ENCODE data around the gene OR56B4.

The OR56B4 gene

GRCh38 chr11:6116638-6117037 is 9.2 kb downstream of the OR56B4 start:
- Histone ChIP-seq H3K79me2 (no peaks in the 10 kb centered on the region), H3K27ac (no peak overlapping the region), H3K36me3 (ENCODE audit: control insufficient read depth, insufficient read depth, low read length) (no peaks in the 10 kb centered on the region)

DNA sequence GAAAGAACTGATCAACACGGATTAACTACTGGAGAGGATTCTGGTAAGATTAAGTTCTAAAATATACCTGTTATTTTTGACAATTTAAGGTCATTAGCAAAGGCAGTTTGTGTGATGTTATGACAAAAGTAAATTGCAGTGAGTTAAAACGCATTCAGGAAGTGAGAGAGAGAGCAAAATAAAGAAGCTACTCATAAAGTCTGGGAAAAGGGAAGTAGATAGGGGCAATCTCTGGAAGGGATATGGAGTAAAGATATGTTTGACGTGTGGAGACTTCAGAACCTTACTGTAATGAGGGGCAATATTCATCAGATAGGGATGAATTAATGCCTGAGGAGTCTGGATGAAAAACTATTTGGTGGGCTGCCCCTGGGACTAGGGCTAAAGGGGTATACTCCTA is 16.8 kb downstream of the OR56B4 start:
- Histone ChIP-seq H3K79me2 (no peaks in the 10 kb centered on the region), H3K9ac (no peak overlapping the region), H3K4me1 (no peaks in the 10 kb centered on the region), H2AFZ (no peak overlapping the region), H3K27me3 (ENCODE audit: control insufficient read depth, insufficient read depth, low read length) (no peaks in the 10 kb centered on the region), H3K4me2 (ENCODE audit: low read length) (no peak overlapping the region), H3K36me3 (ENCODE audit: control insufficient read depth, insufficient read depth, low read length) (no peaks in the 10 kb centered on the region), H3K9me3 (ENCODE audit: control insufficient read depth, low read length) (no peaks in the 10 kb centered on the region), H3K27ac (no peak overlapping the region), H3K4me3 (ENCODE audit: low read depth, low read length) (no peak overlapping the region)
- no peak for TF ChIP-seq CTCF (IDR thresholded peaks at IDR 0.05)

More at GRCh38 chr11:6116638-6117037, 9.2 kb downstream of the OR56B4 start:
- Histone ChIP-seq H3K9me3 (ENCODE audit: control insufficient read depth, low read length) (no peaks in the 10 kb centered on the region), H3K9ac (no peak overlapping the region), H3K4me2 (ENCODE audit: low read length) (no peak overlapping the region), H2AFZ (no peak overlapping the region), H3K4me1 (no peaks in the 10 kb centered on the region), H3K4me3 (ENCODE audit: low read depth, low read length) (no peak overlapping the region), H3K27me3 (ENCODE audit: control insufficient read depth, insufficient read depth, low read length) (no peaks in the 10 kb centered on the region)
- no peak for TF ChIP-seq CTCF (IDR thresholded peaks at IDR 0.05)

DNA sequence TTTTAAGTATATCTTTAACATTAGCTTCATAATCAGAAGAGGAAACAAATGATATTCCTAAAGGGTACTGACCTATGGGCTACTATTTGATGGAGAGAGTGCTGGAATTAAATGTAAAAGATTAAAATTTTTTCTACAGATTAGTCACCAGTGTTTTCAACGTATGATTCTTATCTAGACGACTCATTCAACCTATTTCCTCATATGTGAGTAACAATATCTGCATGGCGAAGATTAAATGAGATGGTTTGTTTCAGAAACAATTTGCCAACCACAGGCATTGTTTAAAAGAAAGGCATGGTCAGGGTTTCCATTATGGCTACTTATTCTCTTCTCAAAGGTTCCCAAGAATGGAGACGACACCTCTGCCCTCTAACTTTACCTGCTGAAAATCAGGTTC is 20.4 kb downstream of the OR56B4 start:
- Histone ChIP-seq H3K4me1 (no peaks in the 10 kb centered on the region), H3K27me3 (ENCODE audit: control insufficient read depth, insufficient read depth, low read length) (no peaks in the 10 kb centered on the region), H3K4me3 (ENCODE audit: low read depth, low read length) (no peak overlapping the region), H3K9me3 (ENCODE audit: control insufficient read depth, low read length) (no peaks in the 10 kb centered on the region), H3K9ac (no peak overlapping the region), H3K36me3 (ENCODE audit: control insufficient read depth, insufficient read depth, low read length) (no peaks in the 10 kb centered on the region), H3K79me2 (no peaks in the 10 kb centered on the region), H2AFZ (no peak overlapping the region), H3K4me2 (ENCODE audit: low read length) (no peak overlapping the region), H3K27ac (no peak overlapping the region)
- TF ChIP-seq CTCF (IDR thresholded peaks at IDR 0.05), result no peak

DNA sequence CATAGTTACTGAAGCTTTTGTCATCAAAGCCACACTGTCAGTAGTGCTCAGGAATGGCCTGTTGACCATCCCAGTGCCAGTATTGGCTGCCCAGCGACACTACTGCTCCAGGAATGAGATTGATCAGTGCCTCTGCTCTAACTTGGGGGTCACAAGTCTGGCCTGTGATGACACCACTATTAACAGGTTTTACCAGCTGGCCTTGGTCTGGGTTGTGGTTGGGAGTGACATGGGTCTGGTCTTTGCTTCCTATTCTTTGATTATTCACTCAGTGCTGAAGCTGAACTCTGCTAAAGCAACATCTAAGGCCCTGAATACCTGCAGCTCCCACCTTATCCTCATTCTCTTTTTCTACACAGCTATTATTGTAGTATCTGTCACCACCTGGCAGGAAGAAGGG is 21.5 kb downstream of the OR56B4 start:
- H3K27ac ChIP-seq, result no peak overlapping the region
- no peaks in the 10 kb centered on the region for H3K36me3 ChIP-seq (ENCODE audit: control insufficient read depth, insufficient read depth, low read length)
- H2AFZ ChIP-seq, result no peak overlapping the region
- no peak overlapping the region for H3K4me2 ChIP-seq (ENCODE audit: low read length)
- no peak overlapping the region for H3K9ac ChIP-seq
- no peak overlapping the region for H3K4me3 ChIP-seq (ENCODE audit: low read depth, low read length)
- H3K9me3 ChIP-seq (ENCODE audit: control insufficient read depth, low read length), result no peaks in the 10 kb centered on the region
- TF ChIP-seq CTCF (IDR thresholded peaks at IDR 0.05), result no peak
- no peaks in the 10 kb centered on the region for H3K27me3 ChIP-seq (ENCODE audit: control insufficient read depth, insufficient read depth, low read length)
- no peaks in the 10 kb centered on the region for H3K79me2 ChIP-seq
- no peaks in the 10 kb centered on the region for H3K4me1 ChIP-seq

DNA sequence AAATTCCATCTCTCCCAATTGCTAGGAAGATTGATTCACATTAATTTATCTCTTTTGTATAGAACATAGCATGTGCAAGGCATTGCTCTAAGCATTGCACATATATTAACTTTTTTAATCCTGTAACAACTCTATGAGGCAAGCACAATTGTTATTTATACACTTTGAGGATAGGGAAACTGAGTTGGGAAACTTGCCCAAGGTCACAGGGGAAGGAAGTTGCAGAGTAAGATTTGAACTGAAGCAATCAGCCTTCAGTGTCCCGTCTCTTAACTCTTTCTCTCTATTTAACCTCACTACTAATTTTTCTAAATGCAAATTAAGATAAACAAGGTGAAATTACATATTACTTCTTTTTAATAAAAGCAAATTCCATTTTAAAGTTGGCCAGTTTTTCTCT is 22.2 kb downstream of the OR56B4 start:
- H3K4me3 ChIP-seq (ENCODE audit: low read depth, low read length), result no peak overlapping the region
- H3K4me2 ChIP-seq (ENCODE audit: low read length), result no peak overlapping the region
- no peaks in the 10 kb centered on the region for H3K9me3 ChIP-seq (ENCODE audit: control insufficient read depth, low read length)
- H2AFZ ChIP-seq, result no peak overlapping the region
- no peak overlapping the region for H3K27ac ChIP-seq
- H3K9ac ChIP-seq, result no peak overlapping the region
- H3K4me1 ChIP-seq, result no peaks in the 10 kb centered on the region
- TF ChIP-seq CTCF (IDR thresholded peaks at IDR 0.05), result no peak
- no peaks in the 10 kb centered on the region for H3K27me3 ChIP-seq (ENCODE audit: control insufficient read depth, insufficient read depth, low read length)
- H3K36me3 ChIP-seq (ENCODE audit: control insufficient read depth, insufficient read depth, low read length), result no peaks in the 10 kb centered on the region
- H3K79me2 ChIP-seq, result no peaks in the 10 kb centered on the region
